Hepatic stellate cell (primary cell): ENCODE data around the gene GAL3ST3.
"Not testable (repeated sequence)": the region's sequence is repeated elsewhere in the genome, so short reads cannot be mapped to it uniquely, and the experiment has no call there.

Experiments
- DNase-seq: peaks from one replicate; pipeline ENCODE4 v3.0.0; 2011; ENCODE audit warnings: low spot score

Gene GAL3ST3

GRCh38 chr11:66044757-66045156 is 4.2 kb downstream of the GAL3ST3 start:
- DNase-seq: no peak

DNA sequence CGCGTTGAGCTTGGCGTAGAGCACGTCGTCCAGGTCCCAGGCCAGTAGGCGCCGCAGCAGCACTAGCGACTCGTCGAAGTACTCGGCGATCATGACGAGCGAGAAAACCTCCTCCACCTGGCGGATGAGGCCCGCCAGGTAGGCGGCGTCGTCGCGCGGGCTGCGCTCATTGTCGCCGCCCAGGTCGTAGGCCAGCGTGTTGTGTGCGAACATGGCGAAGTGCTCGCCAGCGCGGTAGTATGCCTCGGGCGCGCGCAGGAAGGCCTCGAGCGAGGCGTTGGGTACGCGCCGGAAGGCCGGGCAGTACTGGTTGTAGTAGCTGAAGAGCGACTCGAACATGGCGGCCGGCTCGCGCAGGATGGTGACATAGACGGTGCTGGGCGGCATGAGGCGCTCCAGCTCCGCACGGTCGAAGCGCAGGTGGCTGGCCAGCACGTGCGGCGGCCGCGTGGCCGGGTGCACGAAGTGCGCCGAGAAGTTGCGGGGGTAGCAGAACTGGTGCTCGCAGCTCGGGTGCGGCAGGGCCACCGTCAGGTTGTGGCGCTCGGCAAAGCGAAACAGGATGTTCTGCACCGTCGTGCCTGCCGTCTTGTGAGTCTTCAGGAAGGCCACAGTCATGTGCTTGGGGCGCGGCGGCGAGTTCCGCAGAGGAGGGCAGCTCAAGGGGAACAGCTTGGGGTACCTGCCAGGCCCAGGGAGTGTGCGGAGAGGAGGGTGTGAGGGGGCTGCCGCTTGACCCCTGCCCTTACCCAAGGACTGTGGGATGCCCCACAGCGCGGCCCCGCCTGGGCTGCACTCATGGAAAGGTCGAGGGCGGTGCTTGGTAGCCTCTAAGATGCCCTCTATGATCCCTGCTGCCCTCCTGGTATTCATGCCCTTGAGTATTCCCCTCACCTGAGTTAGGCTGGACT is 5.7 kb downstream of the GAL3ST3 start:
- DNase-seq: no peak

DNA sequence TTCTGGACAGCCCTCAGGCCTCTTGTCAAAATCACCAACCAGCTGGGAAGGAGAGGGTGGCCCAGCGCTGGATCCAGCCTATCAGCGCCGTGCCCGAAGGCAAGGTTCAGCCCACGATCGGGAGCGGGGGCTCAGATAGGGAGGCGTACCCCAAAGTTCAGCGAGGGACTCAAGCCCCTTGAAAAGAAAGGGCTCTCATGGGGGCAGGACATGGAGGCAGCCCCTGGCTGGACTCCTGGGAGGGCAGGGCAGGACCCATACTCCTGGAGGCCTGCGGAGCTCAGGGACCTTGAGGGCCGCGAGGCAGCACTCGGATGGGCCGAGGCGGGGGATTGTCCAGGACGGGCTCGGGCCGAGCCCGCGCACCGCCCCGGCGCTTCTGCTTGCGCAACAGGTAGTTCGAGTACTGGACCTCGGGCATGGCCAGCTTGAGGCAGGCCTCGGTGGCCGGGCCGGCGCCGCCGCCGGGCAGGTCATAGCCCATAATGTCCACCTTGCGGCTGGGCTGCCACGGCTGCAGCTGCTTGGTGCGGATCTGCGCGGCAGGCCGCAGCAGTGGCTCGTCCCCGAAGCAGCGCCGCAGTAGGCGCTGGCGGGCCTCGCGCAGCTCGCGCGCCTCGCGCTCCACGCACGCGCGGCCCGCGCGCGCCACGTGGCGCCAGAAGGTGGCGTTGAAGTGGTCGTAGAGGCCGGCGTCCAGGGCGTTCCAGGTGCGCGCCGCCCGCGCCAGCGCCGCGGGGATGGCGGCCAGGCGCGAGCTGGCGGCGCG is 6.5 kb downstream of the GAL3ST3 start:
- DNase-seq: no peak

DNA sequence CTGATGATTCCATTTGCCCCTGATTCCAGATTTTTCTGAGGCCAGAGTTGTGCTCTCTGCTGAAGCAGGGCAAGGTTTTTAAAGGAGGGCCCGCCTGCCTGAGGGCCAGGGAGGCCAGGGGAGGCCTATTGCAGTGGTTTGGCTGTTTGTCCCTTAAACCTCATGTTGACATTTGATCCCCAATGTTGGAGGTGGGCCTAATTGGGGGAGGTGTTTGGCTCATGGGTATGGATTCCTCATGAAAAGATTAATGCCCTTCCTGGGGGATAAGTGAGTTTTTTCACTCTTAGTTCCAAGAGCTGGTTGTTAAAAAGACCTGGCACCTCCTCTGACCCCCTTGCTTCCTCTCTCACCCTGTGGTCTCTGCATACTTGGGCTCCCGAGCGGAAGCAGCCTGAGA is 9.2 kb downstream of the GAL3ST3 start:
- DNase-seq: no peak

GRCh38 chr11:66037327-66037726 is 11.6 kb downstream of the GAL3ST3 start:
- no peak for DNase-seq

DNA sequence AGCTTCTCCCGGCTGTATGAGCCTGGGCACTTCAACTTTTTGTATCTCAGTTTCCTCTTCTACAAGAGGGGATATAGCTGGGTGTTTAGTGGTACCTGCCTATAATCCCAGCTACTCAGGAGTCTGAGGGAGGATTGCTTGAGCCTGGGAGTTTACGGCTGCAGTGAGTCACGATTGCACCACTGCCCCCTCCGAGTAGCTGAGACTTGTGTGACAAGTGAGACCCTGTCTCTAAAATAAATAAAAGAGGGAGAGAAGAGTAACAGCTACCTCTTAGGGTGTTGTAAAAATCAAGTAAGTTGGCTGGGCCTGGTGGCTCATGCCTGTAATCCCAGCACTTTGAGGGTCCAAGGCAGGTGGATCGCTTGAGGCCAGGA is 12.6 kb downstream of the GAL3ST3 start:
- no peak for DNase-seq

GRCh38 chr11:66035653-66036333 is 13.2 kb downstream of the GAL3ST3 start:
- no peak for DNase-seq

DNA sequence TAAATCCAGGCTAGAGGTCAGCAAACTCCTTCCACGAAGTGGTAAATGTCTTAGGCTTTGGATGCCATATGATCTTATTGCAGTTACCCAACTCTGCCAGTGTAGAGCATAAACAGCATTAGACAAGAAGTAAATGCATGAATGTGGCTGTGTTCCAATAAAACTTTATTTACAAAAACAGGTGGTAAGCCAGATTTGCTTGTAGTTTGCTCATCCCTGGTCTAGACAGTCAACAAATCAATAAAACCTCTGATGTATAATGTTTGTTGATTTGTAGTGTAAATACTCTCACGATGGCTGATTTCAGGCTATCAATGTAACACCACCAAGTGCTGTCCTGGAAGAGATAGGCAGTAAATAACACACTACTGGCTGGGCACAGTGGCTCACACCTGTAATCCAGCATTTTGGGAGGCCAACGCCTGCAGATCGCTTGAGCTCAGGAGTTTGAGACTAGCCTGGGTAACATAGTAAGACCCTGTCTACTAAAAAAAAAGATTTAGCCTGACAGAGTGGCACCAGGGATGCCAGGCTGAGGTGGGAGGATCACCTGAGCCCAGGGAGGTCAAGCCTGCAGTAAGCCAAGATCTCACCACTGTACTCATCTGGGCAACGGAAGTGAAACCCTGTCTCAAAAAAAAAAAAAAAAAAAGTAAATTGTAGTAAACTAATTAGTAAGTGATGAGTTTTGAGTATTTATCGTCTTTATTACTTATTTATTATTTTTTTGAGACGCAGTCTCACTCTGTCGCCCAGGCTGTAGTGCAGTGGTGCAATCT is 15.8 kb downstream of the GAL3ST3 start:
- no peak for DNase-seq

DNA sequence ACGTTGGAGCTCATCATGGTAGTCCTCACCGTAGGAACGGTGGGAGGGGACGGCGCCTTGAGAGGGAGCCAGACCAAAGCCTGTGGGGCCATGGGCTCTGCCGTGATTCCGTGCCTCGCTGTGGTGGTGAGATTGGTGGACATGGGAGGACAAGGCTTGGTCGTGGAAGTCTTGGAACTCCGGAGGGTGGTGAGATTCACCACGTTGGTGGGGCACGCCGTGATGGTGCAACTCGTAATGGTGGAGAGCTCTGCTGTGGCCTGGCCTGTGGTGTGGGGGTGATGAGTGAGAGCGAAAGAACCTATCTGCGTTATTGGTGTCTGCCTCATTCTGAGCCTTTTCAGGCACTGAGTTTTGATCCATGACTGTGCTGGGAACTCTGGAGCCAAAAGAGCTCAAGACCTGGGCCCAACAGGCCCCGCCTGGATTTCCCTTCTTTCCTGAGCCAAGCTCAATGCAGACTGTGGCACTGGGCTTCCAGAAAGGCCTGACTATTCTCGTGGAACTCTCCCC is 22.9 kb downstream of the GAL3ST3 start, which contains the start of gene CATSPER1:
CATSPER1 (minus strand) TSS at position 463 of the 513 bp plus-strand sequence; CDS start at position 363, 100 bp downstream.
- DNase-seq: no peak

GRCh38 chr11:66023186-66023440 is 25.8 kb downstream of the GAL3ST3 start:
- not testable (repeated sequence) for DNase-seq

GRCh38 chr11:66022401-66023185 is 26.4 kb downstream of the GAL3ST3 start:
- DNase-seq: peak; percentile 87

DNA sequence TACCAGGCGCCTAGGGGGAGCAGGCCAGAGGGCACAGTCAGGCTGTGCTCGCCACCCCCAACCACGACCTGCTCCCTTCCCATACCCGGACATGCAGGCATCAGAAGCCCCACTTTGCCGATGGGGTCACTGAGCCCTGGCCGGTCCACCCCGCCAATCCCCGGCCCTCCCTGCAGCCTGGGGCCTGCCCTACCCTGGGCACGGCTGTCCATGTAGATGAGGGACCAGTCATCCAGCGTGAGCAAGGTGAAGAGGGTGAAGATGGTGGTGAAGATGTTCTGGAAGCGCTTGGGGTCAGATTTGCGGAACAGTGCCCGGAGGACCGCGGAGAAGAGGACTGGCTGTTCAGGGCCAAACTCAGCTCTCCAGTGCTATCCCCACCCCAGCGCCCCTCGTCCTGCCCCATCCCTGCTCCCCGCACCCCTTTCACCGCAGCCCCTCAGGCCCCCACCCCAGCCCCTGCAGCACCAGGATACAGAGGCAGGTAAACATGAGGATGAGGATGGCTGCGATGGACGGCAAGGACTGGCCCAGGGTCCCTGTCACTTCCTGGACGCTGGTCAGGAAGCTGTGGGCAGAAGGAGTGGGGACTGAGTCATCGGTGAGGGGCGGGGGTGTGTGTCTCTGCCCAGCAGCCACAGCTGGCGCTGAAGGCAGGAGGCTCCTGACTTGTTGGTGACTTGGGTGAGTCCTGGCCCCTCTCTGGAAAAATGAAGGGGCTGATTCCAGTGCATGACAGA is 28.2 kb downstream of the GAL3ST3 start:
- DNase-seq: peak; percentile 95

- no peak for DNase-seq
Observed at GRCh38 chr11:66020212-66020611, 28.7 kb downstream of the GAL3ST3 start.

- no peak for DNase-seq
Observed at GRCh38 chr11:66017321-66017720, 31.6 kb downstream of the GAL3ST3 start.

GRCh38 chr11:66016793-66017177 is 32.2 kb downstream of the GAL3ST3 start:
- no peak for DNase-seq

DNA sequence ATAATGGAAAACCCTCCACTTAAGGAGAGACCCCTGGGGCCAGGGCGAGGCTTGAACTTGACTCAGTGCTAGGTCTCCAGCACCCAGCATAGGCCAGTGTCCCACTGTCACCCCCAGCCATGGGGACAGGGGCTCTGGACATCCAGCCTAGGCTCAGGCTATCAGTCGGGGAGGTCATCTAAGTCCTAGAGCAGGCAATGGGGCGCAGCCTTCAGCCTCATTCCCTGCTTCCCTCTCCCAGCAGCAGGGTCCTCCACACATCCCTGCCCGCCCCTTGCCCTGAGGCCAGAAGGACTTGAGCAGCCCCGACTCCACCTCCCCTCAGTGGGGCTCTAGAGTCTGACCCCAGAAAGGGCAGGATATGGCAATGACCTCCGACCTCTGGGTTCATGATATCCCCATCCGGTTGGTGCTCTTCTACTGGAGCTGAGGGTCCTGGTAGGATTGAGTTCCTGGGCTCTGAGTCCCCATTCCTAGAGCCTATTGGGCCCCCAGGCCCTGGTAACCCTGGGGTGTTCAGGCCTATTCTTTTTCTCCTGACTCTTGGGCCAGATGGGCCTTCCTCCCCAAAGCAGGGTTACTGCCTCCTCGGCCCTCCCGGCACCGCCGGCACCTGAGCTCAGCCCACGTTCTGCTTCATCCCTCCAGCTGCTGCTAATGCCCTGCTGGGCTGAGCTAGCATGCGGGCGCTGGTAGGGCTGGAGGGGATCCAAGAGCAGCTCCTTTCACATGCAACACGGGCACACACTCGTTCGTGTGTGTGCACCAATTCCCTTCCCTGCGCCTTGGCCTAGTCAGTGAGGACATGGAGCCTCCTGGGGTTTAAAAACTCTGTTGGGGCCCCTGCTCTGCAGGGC is 32.8 kb downstream of the GAL3ST3 start:
- DNase-seq: no peak

DNA sequence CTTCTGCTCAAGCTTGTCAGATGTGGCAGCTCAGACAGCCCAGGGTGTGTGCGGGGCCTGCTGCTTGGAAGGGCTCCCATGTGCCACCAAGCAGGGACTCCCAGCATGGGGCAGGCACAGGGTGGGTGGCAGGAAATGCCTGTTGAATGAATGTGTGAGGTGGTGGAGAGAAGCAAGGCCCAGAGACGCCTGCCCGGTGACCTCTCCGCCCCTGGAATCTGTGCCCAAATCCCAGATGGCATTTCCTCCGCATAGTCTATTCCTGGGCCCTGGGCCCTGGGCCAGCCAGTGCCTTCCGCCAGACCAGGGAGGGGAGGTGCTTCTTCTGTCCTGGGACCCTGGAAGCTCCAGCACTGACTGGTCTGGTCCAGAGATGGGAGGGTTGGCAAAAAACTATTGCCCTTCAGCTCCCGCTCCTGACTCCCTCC is 33.5 kb downstream of the GAL3ST3 start:
- peak; percentile 69 for DNase-seq

DNA sequence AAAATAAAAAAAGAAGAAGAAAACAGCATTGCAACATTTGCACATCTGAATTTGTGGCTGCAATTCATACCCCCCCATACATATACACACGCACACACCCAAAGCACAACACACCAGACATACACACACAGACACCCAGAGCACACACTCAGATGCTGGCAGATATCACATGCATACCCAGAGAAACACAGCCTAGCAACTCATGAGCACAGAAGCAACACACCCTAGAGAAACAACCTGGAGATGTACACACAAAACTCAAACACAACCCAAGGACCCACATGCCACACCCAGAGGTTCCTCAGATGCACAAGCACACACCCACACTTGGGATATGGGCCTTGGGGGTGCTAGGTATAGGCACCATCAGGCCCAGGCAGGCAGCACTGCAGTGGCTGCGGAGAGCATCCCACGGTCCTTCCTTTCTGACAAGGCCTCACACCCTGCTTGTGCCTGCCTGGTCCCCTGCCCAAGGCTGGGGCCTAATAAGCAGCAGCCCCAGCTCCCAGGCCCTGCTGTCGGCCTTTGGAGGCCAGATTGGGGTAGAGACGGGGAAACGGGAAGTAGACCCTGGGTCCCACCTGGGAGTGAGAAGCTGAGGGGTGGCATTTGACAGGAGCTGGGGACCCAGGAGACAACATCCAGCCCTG is 34.0 kb downstream of the GAL3ST3 start:
- no peak for DNase-seq

DNA sequence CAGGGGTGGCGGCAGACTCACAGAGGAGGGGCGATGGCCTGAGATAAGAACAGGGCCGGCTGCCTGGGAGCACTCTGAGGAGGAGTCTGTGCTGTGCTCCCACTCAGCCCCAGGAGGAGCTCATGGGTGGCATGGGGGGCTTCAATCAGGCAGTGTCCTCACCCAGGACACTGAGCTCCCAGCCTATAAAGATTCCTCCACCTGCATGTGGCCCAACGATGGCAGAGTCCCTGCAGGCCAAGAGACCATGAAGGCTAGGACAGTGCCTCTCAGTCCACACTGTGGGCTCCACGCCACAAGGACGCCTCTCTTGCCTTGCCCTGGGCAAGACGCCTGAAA is 35.2 kb downstream of the GAL3ST3 start:
- DNase-seq: no peak
